A673 (cell line): ENCODE data around the gene CDC7. TPM values are rescaled to one million over a fixed set of nuclear protein-coding genes. Genes with fewer than 3 reads are reported as not detected.

Experiments used
- BruUV-seq: library from RNA; stranded (reverse); fragments of 400-500 nt; replicated peaks from 2 replicates; lab custom pipeline; 2021; lab: Mats Ljungman, UMichigan
- CTCF ChIA-PET: fragments of 300-600 bp; sonication (Branson Sonifier 250); formaldehyde crosslinking; loops from one replicate; lab custom pipeline; 2022; ENCODE audit warnings: antibody characterized with exemption; lab: Charles Lee
- POLR2A ChIA-PET: fragments of 300-600 bp; sonication (Branson Sonifier 250); formaldehyde crosslinking; loops from one replicate; lab custom pipeline; 2022; ENCODE audit warnings: antibody characterized with exemption; ENCODE audit not compliant: low non-redundant PET; lab: Charles Lee
- DNase-seq: peaks from one replicate; pipeline ENCODE4 v3.0.0-alpha.2; 2015; ENCODE audit warnings: low spot score
- H3K27ac ChIP-seq: fragments of 200-600 bp; sonication (generic); 2 replicates; pipeline ENCODE4 v1.5.1; 2016; ENCODE audit warnings: mixed run types, low read depth, mild to moderate bottlenecking, mixed read lengths, antibody characterized with exemption, low read length; ENCODE audit not compliant: poor library complexity, severe bottlenecking
- H3K27me3 ChIP-seq: fragments of 200-600 bp; sonication (generic); replicated peaks from 2 replicates; pipeline ENCODE4 v1.6.1; 2017; ENCODE audit warnings: mixed run types, low read depth, mild to moderate bottlenecking, mixed read lengths, antibody characterized with exemption, low read length; ENCODE audit not compliant: insufficient read depth, poor library complexity
- H3K36me3 ChIP-seq: fragments of 200-600 bp; sonication (generic); 2 replicates; pipeline ENCODE4 v1.6.1; 2016; ENCODE audit warnings: mixed run types, mild to moderate bottlenecking, mixed read lengths, antibody characterized with exemption, low read length; ENCODE audit not compliant: insufficient read depth, poor library complexity, severe bottlenecking
- H3K4me1 ChIP-seq: fragments of 200-600 bp; sonication (generic); 2 replicates; pipeline ENCODE4 v1.6.1; 2017; ENCODE audit warnings: mixed run types, mild to moderate bottlenecking, mixed read lengths, antibody characterized with exemption, low read length; ENCODE audit not compliant: insufficient read depth, poor library complexity, severe bottlenecking
- H3K4me3 ChIP-seq: fragments of 200-600 bp; sonication (generic); 2 replicates; pipeline ENCODE4 v1.5.1; 2016; ENCODE audit warnings: low read depth, mixed run types, mild to moderate bottlenecking, mixed read lengths, low read length; ENCODE audit not compliant: poor library complexity, severe bottlenecking
- H3K9me3 ChIP-seq: fragments of 200-600 bp; sonication (generic); 2 replicates; pipeline ENCODE4 v1.6.1; 2016; ENCODE audit warnings: mixed run types, low read depth, mild to moderate bottlenecking, mixed read lengths, antibody characterized with exemption, low read length; ENCODE audit not compliant: poor library complexity, severe bottlenecking
- EZH2 ChIP-seq: fragments of 200-600 bp; sonication (generic); IDR thresholded peaks from 2 replicates; pipeline ENCODE4 v1.6.1; 2017; ENCODE audit warnings: borderline replicate concordance, low read depth, mild to moderate bottlenecking, mixed read lengths, antibody characterized with exemption, low read length; ENCODE audit not compliant: poor library complexity, severe bottlenecking
- intact Hi-C: fragments of 100-400 bp; cut with micrococcal nuclease; formaldehyde crosslinking; loops from one replicate; pipeline ENCODE4 v1.10.0; 2022; ENCODE audit not compliant: unreplicated experiment
- total RNA-seq: library from RNA; stranded (reverse); gene quantifications from 2 replicates; pipeline ENCODE4 v1.2.3, GENCODE V29; 2021
- TF ChIP-seq, protein P1 (sequence below): fragments of 300-800, 200-600 bp; sonication (generic); conservative IDR thresholded peaks from 2 replicates; pipeline ENCODE4 v1.5.1; 2017; ENCODE audit warnings: low read depth, mild to moderate bottlenecking, antibody characterized with exemption, low read length, moderate library complexity, mixed read lengths

The CDC7 gene
- total RNA-seq, 1 experiment from 2014 or later, result 34.0 TPM

- ChIA-PET CTCF (no interaction called here), POLR2A (no interaction called here)
- intact Hi-C loops, result no loop called here
- H3K36me3 ChIP-seq, result no peaks in the 10 kb centered on the region
- no peak for DNase-seq
- no peaks in the 10 kb centered on the region for H3K4me1 ChIP-seq
- BruUV-seq, result no TSS peak
- peaks cover 6% of the 10 kb centered on the region for H3K27me3 ChIP-seq
- no peak overlapping the region for H3K27ac ChIP-seq
- TF ChIP-seq, protein P1, sequence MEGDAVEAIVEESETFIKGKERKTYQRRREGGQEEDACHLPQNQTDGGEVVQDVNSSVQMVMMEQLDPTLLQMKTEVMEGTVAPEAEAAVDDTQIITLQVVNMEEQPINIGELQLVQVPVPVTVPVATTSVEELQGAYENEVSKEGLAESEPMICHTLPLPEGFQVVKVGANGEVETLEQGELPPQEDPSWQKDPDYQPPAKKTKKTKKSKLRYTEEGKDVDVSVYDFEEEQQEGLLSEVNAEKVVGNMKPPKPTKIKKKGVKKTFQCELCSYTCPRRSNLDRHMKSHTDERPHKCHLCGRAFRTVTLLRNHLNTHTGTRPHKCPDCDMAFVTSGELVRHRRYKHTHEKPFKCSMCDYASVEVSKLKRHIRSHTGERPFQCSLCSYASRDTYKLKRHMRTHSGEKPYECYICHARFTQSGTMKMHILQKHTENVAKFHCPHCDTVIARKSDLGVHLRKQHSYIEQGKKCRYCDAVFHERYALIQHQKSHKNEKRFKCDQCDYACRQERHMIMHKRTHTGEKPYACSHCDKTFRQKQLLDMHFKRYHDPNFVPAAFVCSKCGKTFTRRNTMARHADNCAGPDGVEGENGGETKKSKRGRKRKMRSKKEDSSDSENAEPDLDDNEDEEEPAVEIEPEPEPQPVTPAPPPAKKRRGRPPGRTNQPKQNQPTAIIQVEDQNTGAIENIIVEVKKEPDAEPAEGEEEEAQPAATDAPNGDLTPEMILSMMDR, result no peak
- no peak for TF ChIP-seq EZH2
- no peaks in the 10 kb centered on the region for H3K9me3 ChIP-seq
- no peak overlapping the region for H3K4me3 ChIP-seq
These were observed 45.1 kb downstream of the CDC7 start for GRCh38 chr1:91545506-91546300.

GRCh38 chr1:91546301-91546581, 45.6 kb downstream of the CDC7 start:
- POLR2A ChIA-PET, result no interaction called here
- DNase-seq, result no peak
- Histone ChIP-seq H3K9me3 (no peaks in the 10 kb centered on the region), H3K4me1 (no peaks in the 10 kb centered on the region), H3K27ac (no peak overlapping the region), H3K4me3 (no peak overlapping the region), H3K36me3 (no peaks in the 10 kb centered on the region), H3K27me3 (peaks cover 6% of the 10 kb centered on the region)
- intact Hi-C loops, result no loop called here
- CTCF ChIA-PET, result no interaction called here
- no TSS peak for BruUV-seq
- TF ChIP-seq EZH2, result no peak
- TF ChIP-seq, protein P1, result no peak

DNA sequence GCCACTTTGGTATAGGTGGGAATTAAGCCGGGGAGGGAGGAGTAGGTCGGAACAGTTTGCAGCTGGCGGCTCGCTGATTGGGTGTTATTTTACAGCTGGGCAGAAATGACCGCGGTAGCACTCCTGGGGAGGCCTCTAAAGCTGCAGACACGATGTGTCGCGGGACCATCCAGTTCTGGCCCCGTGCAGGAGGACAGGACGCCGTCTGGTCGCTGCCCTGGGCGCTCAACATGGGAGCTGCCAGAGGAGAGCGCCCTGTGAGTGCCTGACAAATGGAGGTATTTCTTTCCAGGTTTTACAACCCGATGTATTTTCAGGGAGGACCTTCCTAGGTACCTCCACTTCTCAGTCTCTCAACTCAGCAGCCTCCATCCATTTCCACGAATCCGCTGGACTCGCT, 46.2 kb downstream of the CDC7 start:
- TF ChIP-seq EZH2, result no peak
- TF ChIP-seq, protein P1, result no peak
- no peaks in the 10 kb centered on the region for H3K36me3 ChIP-seq
- H3K9me3 ChIP-seq, result no peaks in the 10 kb centered on the region
- H3K4me3 ChIP-seq, result no peak overlapping the region
- H3K27me3 ChIP-seq, result peaks cover 6% of the 10 kb centered on the region
- ChIA-PET POLR2A (interaction anchor here (0.7 kb wide), 1 partner anchor 102 kb away, joined by 7 read pairs; no protein-coding TSS in a partner anchor), CTCF (no interaction called here)
- no peak overlapping the region for H3K27ac ChIP-seq
- BruUV-seq, result no TSS peak
- DNase-seq, result no peak
- H3K4me1 ChIP-seq, result no peaks in the 10 kb centered on the region
- intact Hi-C loops, result no loop called here
